ENCODE results near the gene POR. TPM values are rescaled to one million over a fixed set of nuclear protein-coding genes. Genes with fewer than 3 reads are reported as not detected.

Gene POR
- total and polyA plus RNA-seq, 2 of the 13 experiments (the other 11 are each of a cell fraction or from before 2014, with no cell fraction given): 145 to 266 TPM

DNA sequence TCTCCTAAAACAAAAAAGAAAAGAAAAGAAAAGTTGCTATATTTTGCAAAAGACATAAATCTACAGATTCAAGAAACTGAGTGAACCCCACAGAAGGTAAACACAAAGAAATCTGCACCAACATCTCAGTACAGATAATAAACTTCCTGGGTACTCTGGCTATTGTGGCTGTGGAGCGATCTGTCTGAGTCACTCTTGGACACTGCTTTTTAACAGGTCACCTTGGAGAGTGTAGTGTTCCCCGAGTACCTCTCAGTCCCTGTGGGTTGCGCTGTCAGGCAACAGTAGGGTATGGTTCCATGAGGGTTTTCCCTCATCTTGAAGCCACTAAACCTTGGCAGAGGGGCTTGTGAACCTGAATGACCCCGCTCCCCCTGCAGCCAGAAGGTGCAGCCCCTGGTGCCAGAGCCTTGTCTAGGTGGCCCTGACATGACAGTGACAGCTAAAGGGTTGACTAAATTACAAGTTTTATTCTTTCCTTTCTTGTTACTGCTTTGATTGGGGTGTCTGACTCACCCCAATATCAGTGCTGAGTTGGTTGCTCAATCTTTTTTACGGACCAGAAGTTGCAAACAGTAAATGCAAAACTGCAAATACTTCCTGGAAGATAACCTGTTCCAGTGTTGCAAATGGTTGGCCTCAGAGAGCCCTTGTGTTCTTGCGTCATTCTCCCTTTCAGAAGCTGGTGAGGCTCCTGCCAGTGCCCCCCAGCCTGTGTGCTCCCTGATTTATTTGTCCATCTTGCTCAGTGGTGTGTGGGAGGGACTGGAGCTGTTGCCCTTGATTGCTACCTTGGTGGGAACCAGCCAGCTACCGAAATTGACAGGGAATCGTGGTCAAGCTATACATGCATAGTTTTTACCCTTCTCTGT lies 30.6 kb downstream of the POR start (continued):
- TF ChIP-seq, protein P1, sequence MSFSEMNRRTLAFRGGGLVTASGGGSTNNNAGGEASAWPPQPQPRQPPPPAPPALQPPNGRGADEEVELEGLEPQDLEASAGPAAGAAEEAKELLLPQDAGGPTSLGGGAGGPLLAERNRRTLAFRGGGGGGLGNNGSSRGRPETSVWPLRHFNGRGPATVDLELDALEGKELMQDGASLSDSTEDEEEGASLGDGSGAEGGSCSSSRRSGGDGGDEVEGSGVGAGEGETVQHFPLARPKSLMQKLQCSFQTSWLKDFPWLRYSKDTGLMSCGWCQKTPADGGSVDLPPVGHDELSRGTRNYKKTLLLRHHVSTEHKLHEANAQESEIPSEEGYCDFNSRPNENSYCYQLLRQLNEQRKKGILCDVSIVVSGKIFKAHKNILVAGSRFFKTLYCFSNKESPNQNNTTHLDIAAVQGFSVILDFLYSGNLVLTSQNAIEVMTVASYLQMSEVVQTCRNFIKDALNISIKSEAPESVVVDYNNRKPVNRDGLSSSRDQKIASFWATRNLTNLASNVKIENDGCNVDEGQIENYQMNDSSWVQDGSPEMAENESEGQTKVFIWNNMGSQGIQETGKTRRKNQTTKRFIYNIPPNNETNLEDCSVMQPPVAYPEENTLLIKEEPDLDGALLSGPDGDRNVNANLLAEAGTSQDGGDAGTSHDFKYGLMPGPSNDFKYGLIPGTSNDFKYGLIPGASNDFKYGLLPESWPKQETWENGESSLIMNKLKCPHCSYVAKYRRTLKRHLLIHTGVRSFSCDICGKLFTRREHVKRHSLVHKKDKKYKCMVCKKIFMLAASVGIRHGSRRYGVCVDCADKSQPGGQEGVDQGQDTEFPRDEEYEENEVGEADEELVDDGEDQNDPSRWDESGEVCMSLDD (CRISPR knock-in tag; IDR thresholded peaks at IDR 0.05; ENCODE audit: borderline replicate concordance): peak; percentile 99
- TF ChIP-seq MLLT10 (CRISPR knock-in tag; IDR thresholded peaks at IDR 0.05): no peak
- no peak for TF ChIP-seq AHR (CRISPR knock-in tag; IDR thresholded peaks at IDR 0.05)
- TF ChIP-seq, protein P2, sequence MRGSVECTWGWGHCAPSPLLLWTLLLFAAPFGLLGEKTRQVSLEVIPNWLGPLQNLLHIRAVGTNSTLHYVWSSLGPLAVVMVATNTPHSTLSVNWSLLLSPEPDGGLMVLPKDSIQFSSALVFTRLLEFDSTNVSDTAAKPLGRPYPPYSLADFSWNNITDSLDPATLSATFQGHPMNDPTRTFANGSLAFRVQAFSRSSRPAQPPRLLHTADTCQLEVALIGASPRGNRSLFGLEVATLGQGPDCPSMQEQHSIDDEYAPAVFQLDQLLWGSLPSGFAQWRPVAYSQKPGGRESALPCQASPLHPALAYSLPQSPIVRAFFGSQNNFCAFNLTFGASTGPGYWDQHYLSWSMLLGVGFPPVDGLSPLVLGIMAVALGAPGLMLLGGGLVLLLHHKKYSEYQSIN (CRISPR knock-in tag; IDR thresholded peaks at IDR 0.05; ENCODE audit: borderline replicate concordance): no peak
- 0 out of 2 replicates have a peak, but pooled peaks have one; percentile 15 for TF ChIP-seq ZNF264 (CRISPR knock-in tag; IDR thresholded peaks at IDR 0.05)
- TF ChIP-seq NR2F6 (IDR thresholded peaks at IDR 0.05): no peak
- TF ChIP-seq NR2F6 (CRISPR knock-in tag; IDR thresholded peaks at IDR 0.05): no peak
- peak; percentile 75; the same call in 1 of the 2 replicates for TF ChIP-seq SSRP1 (CRISPR knock-in tag; IDR thresholded peaks at IDR 0.05)
- peak; percentile 51; the same call in 1 of the 2 replicates for TF ChIP-seq ZBTB3 (CRISPR knock-in tag; IDR thresholded peaks at IDR 0.05; ENCODE audit: borderline replicate concordance, low read depth)
- no peak for TF ChIP-seq SUZ12 (IDR thresholded peaks at IDR 0.05; ENCODE audit: low read depth, low read length)
- TF ChIP-seq FOXA1 (IDR thresholded peaks at IDR 0.05): no peak
- 0 out of 2 replicates have a peak, but pooled peaks have one; percentile 12 for TF ChIP-seq FOXA1 (CRISPR knock-in tag; IDR thresholded peaks at IDR 0.05)
- peak; percentile 73 for TF ChIP-seq ISL2 (CRISPR knock-in tag; IDR thresholded peaks at IDR 0.05)
- TF ChIP-seq HHEX (CRISPR knock-in tag; IDR thresholded peaks at IDR 0.05): no peak
- TF ChIP-seq, protein P3, sequence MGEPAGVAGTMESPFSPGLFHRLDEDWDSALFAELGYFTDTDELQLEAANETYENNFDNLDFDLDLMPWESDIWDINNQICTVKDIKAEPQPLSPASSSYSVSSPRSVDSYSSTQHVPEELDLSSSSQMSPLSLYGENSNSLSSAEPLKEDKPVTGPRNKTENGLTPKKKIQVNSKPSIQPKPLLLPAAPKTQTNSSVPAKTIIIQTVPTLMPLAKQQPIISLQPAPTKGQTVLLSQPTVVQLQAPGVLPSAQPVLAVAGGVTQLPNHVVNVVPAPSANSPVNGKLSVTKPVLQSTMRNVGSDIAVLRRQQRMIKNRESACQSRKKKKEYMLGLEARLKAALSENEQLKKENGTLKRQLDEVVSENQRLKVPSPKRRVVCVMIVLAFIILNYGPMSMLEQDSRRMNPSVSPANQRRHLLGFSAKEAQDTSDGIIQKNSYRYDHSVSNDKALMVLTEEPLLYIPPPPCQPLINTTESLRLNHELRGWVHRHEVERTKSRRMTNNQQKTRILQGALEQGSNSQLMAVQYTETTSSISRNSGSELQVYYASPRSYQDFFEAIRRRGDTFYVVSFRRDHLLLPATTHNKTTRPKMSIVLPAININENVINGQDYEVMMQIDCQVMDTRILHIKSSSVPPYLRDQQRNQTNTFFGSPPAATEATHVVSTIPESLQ (CRISPR knock-in tag; conservative IDR thresholded peaks at IDR 0.05): no peak
- TF ChIP-seq, protein P4, sequence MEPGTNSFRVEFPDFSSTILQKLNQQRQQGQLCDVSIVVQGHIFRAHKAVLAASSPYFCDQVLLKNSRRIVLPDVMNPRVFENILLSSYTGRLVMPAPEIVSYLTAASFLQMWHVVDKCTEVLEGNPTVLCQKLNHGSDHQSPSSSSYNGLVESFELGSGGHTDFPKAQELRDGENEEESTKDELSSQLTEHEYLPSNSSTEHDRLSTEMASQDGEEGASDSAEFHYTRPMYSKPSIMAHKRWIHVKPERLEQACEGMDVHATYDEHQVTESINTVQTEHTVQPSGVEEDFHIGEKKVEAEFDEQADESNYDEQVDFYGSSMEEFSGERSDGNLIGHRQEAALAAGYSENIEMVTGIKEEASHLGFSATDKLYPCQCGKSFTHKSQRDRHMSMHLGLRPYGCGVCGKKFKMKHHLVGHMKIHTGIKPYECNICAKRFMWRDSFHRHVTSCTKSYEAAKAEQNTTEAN (CRISPR knock-in tag; conservative IDR thresholded peaks at IDR 0.05): no peak
- TF ChIP-seq SIX4 (CRISPR knock-in tag; IDR thresholded peaks at IDR 0.05): no peak
- TF ChIP-seq ZNF207 (IDR thresholded peaks at IDR 0.05; ENCODE audit: borderline replicate concordance): no peak
- no peak for TF ChIP-seq ZBTB8A (CRISPR knock-in tag; IDR thresholded peaks at IDR 0.05; ENCODE audit: borderline replicate concordance, low read depth)
- TF ChIP-seq, protein P5, sequence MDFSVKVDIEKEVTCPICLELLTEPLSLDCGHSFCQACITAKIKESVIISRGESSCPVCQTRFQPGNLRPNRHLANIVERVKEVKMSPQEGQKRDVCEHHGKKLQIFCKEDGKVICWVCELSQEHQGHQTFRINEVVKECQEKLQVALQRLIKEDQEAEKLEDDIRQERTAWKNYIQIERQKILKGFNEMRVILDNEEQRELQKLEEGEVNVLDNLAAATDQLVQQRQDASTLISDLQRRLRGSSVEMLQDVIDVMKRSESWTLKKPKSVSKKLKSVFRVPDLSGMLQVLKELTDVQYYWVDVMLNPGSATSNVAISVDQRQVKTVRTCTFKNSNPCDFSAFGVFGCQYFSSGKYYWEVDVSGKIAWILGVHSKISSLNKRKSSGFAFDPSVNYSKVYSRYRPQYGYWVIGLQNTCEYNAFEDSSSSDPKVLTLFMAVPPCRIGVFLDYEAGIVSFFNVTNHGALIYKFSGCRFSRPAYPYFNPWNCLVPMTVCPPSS (IDR thresholded peaks at IDR 0.05): no peak
- no peak for TF ChIP-seq SP5 (CRISPR knock-in tag; IDR thresholded peaks at IDR 0.05; ENCODE audit: borderline replicate concordance, low read depth)
- TF ChIP-seq RBAK (CRISPR knock-in tag; IDR thresholded peaks at IDR 0.05): no peak
- TF ChIP-seq ZNF24 (IDR thresholded peaks at IDR 0.05): no peak
